ENCODE data around the gene PIK3R2. TPM values are rescaled to one million over a fixed set of nuclear protein-coding genes. Genes with fewer than 3 reads are reported as not detected.

PIK3R2 gene
- total RNA-seq, 2 experiments from 2014 or later, result 11.4 to 12.9 TPM

GRCh38 chr19:18130523-18131242 is 22.3 kb upstream of the PIK3R2 start:
- H3K27ac Mint-ChIP-seq, result no peak overlapping the region

GRCh38 chr19:18131841-18132596 is 20.9 kb upstream of the PIK3R2 start:
- Mint-ChIP-seq H3K9me3 (no peaks in the 10 kb centered on the region), H3K4me3 (no peak overlapping the region), H3K36me3 (peaks cover 24% of the 10 kb centered on the region), H3K4me1 (peaks cover 7% of the 10 kb centered on the region), H3K27me3 (no peaks in the 10 kb centered on the region), H3K27ac (no peak overlapping the region)
- DNase-seq (no peak), ATAC-seq (ENCODE audit: low read depth) (no peak)
- POLR2A ChIA-PET, result no interaction called here

More at GRCh38 chr19:18130523-18131242, 22.3 kb upstream of the PIK3R2 start:
- H3K4me1 Mint-ChIP-seq, result peaks cover 7% of the 10 kb centered on the region
- H3K27me3 Mint-ChIP-seq, result no peaks in the 10 kb centered on the region
- H3K4me3 Mint-ChIP-seq, result no peak overlapping the region
- H3K36me3 Mint-ChIP-seq, result peaks cover 26% of the 10 kb centered on the region
- DNase-seq (no peak), ATAC-seq (ENCODE audit: low read depth) (no peak)
- POLR2A ChIA-PET, result interaction anchor here (1.0 kb wide), 1 partner anchor 11 kb away, joined by 3 read pairs; no protein-coding TSS in a partner anchor
- no peaks in the 10 kb centered on the region for H3K9me3 Mint-ChIP-seq

DNA sequence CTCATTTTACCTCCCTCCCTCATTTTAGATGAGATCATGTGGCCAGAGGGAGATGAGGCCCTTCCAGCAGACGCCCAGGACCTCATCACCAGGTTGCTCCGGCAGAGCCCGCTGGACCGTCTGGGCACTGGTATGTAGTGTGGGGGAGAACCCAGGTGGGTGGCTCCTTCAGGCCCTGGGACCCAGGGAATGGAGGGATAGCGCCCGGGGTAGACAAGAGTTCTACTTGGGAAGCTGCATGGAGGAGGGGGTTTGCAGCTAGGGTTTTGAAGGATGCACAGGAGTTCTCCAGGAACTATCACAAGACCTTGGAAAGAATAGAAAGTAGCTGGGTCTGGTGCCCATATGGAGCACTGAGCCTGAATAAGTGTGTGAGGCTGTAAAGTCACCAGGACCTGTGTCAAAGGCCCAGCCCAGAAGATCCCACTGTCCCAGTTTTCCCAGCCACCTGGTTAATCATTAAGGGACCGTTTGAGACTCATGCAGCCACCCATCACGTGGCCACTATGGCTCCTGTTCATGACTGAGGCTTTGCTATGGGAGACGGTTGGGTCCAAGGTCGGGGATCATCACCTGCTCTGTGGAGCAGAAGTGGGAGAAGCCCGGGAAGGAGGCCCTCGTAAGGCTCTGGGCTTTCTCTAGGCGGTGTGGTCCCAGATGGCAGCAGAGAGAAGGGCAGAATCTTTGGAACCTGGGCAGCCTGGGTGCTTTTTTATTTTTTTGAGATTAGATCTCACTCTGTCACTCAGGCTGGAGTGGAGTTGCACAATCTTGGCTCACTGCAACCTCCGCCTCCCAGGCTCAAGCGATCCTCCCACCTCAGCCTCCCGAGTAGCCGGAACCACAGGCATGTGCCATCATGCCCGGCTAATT is 17.0 kb upstream of the PIK3R2 start:
- peaks cover 22% of the 10 kb centered on the region for H3K36me3 Mint-ChIP-seq
- H3K9me3 Mint-ChIP-seq, result no peaks in the 10 kb centered on the region
- H3K27me3 Mint-ChIP-seq, result no peaks in the 10 kb centered on the region
- no peak overlapping the region for H3K27ac Mint-ChIP-seq
- DNase-seq (no peak), ATAC-seq (ENCODE audit: low read depth) (no peak)
- no peaks in the 10 kb centered on the region for H3K4me1 Mint-ChIP-seq
- no peak overlapping the region for H3K4me3 Mint-ChIP-seq
- POLR2A ChIA-PET, result no interaction called here

- Mint-ChIP-seq H3K4me3 (no peak overlapping the region), H3K27ac (no peak overlapping the region), H3K27me3 (no peaks in the 10 kb centered on the region), H3K4me1 (no peaks in the 10 kb centered on the region), H3K9me3 (no peaks in the 10 kb centered on the region), H3K36me3 (peaks cover 19% of the 10 kb centered on the region)
- DNase-seq, result no peak
- POLR2A ChIA-PET, result interaction anchor here (0.8 kb wide), 1 partner anchor 9 kb away, joined by 4 read pairs; no protein-coding TSS in a partner anchor
- no peak for ATAC-seq (ENCODE audit: low read depth)
These were observed 15.7 kb upstream of the PIK3R2 start for GRCh38 chr19:18137242-18137641.

- H3K36me3 Mint-ChIP-seq, result peaks cover 18% of the 10 kb centered on the region
- ATAC-seq (ENCODE audit: low read depth), result no peak
- no peak for DNase-seq
- no peaks in the 10 kb centered on the region for H3K27me3 Mint-ChIP-seq
- no peaks in the 10 kb centered on the region for H3K9me3 Mint-ChIP-seq
- H3K4me1 Mint-ChIP-seq, result no peaks in the 10 kb centered on the region
- H3K27ac Mint-ChIP-seq, result no peak overlapping the region
- POLR2A ChIA-PET, result interaction anchor here (0.8 kb wide), 1 partner anchor 10 kb away, joined by 4 read pairs; no protein-coding TSS in a partner anchor
- H3K4me3 Mint-ChIP-seq, result no peak overlapping the region
These were observed 15.2 kb upstream of the PIK3R2 start for GRCh38 chr19:18137657-18138339.

GRCh38 chr19:18140473-18140872 is 12.5 kb upstream of the PIK3R2 start:
- no peaks in the 10 kb centered on the region for H3K4me1 Mint-ChIP-seq
- no peak overlapping the region for H3K4me3 Mint-ChIP-seq
- H3K36me3 Mint-ChIP-seq, result peaks cover 25% of the 10 kb centered on the region
- POLR2A ChIA-PET, result no interaction called here
- H3K27ac Mint-ChIP-seq, result no peak overlapping the region
- no peak for DNase-seq
- no peak for ATAC-seq (ENCODE audit: low read depth)
- no peaks in the 10 kb centered on the region for H3K27me3 Mint-ChIP-seq
- H3K9me3 Mint-ChIP-seq, result no peaks in the 10 kb centered on the region

DNA sequence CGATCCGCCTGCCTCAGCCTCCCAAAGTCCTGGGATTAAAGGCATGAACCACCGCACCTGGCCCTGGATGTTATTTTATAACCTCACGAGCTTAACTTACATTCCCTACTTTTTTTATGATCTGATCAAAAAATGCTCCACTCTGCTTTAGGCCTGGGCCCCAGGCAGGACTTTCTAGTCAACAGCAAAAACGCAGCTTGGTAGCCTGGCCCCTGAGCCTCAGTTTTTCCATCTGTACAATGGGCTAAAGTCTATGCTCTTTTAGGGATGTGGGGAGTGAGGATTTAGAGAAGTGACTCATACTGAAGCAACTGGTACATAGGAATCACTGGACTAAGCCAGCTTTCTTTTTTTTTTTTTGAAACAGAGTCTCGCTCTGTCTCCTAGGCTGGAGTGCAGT is 11.9 kb upstream of the PIK3R2 start:
- peaks cover 22% of the 10 kb centered on the region for H3K36me3 Mint-ChIP-seq
- no peaks in the 10 kb centered on the region for H3K9me3 Mint-ChIP-seq
- no peaks in the 10 kb centered on the region for H3K27me3 Mint-ChIP-seq
- H3K27ac Mint-ChIP-seq, result no peak overlapping the region
- no peak for ATAC-seq (ENCODE audit: low read depth)
- DNase-seq, result no peak
- H3K4me3 Mint-ChIP-seq, result no peak overlapping the region
- no peaks in the 10 kb centered on the region for H3K4me1 Mint-ChIP-seq
- POLR2A ChIA-PET, result no interaction called here

DNA sequence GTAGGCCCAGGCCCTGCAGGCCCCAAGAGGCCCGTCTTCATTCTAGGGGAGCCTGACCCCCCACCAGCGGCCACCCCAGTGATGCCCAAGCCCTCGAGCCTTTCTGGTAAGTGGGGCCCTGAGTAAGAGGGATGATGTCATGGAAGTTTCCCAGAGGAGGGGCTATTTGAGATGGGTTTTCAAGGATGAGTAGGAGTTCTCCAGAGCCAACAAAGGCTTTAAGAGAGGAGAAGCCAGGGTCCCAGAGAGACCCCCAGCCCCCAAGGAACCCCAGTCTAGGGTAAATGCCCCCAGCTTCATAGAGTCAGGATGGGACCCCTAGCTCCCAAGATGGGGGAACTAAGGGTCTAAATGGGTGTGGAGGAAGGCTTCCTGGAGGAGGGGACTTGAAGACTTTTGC is 9.1 kb upstream of the PIK3R2 start:
- ATAC-seq (ENCODE audit: low read depth), result no peak
- Mint-ChIP-seq H3K4me3 (no peak overlapping the region), H3K4me1 (no peaks in the 10 kb centered on the region), H3K36me3 (peaks cover 27% of the 10 kb centered on the region), H3K9me3 (no peaks in the 10 kb centered on the region), H3K27me3 (no peaks in the 10 kb centered on the region), H3K27ac (no peak overlapping the region)
- DNase-seq, result no peak
- POLR2A ChIA-PET, result interaction anchor here (0.5 to 2.4 kb wide), 2 partner anchors 8 to 10 kb away, joined by 5 to 12 read pairs; partner anchors contain the start of gene PIK3R2

- Mint-ChIP-seq H3K27me3 (no peaks in the 10 kb centered on the region), H3K36me3 (peaks cover 25% of the 10 kb centered on the region), H3K4me1 (no peaks in the 10 kb centered on the region), H3K4me3 (no peak overlapping the region), H3K9me3 (no peaks in the 10 kb centered on the region), H3K27ac (no peak overlapping the region)
- POLR2A ChIA-PET, result no interaction called here
- DNase-seq (no peak), ATAC-seq (ENCODE audit: low read depth) (no peak)
These were observed 8.6 kb upstream of the PIK3R2 start for GRCh38 chr19:18144361-18144760.

GRCh38 chr19:18144906-18145305 is 8.1 kb upstream of the PIK3R2 start:
- Mint-ChIP-seq H3K27me3 (no peaks in the 10 kb centered on the region), H3K4me1 (no peaks in the 10 kb centered on the region), H3K36me3 (peaks cover 25% of the 10 kb centered on the region), H3K4me3 (no peak overlapping the region), H3K27ac (no peak overlapping the region), H3K9me3 (no peaks in the 10 kb centered on the region)
- POLR2A ChIA-PET, result no interaction called here
- no peak for ATAC-seq (ENCODE audit: low read depth)
- DNase-seq, result no peak

- Mint-ChIP-seq H3K9me3 (no peaks in the 10 kb centered on the region), H3K4me1 (no peaks in the 10 kb centered on the region), H3K27ac (no peak overlapping the region), H3K27me3 (no peaks in the 10 kb centered on the region), H3K36me3 (peaks cover 23% of the 10 kb centered on the region), H3K4me3 (no peak overlapping the region)
- no peak for DNase-seq
- ATAC-seq (ENCODE audit: low read depth), result no peak
- POLR2A ChIA-PET, result interaction anchor here (0.6 to 0.9 kb wide), 2 partner anchors 26 to 132 kb away, joined by 3 to 6 read pairs; no protein-coding TSS in a partner anchor
These were observed 7.5 kb upstream of the PIK3R2 start for GRCh38 chr19:18145391-18145999.

DNA sequence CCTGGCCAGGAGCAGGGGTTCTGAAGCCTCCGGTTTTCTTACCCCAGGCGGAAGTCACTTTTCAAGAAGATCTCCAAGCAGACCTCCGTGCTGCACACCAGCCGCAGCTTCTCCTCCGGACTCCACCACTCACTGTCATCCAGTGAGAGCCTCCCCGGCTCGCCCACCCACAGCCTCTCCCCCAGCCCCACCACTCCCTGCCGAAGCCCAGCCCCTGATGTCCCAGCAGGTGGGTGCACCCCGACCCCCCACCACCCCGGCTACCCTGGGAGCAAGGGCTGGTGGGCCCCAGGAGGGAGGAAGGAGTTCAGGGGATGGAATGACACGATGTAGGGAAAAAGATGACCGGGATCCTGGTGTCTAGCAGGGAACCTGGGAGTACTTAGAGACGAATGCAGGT is 5.6 kb upstream of the PIK3R2 start:
- Mint-ChIP-seq H3K36me3 (peaks cover 18% of the 10 kb centered on the region), H3K27ac (no peak overlapping the region), H3K4me3 (no peak overlapping the region), H3K9me3 (no peaks in the 10 kb centered on the region), H3K4me1 (peaks cover 6% of the 10 kb centered on the region), H3K27me3 (no peaks in the 10 kb centered on the region)
- DNase-seq, result no peak
- POLR2A ChIA-PET, result no interaction called here
- no peak for ATAC-seq (ENCODE audit: low read depth)
